AG09319 (cell line): Measurements from ENCODE around the gene PLCH1.
"Not testable (repeated sequence)": the region's sequence is repeated elsewhere in the genome, so short reads cannot be mapped to it uniquely, and the experiment has no call there.

Source experiments
- DNase-seq: peaks from one replicate; pipeline ENCODE4 v3.0.0-alpha.2; 2010; ENCODE audit warnings: low read depth; ENCODE audit errors: extremely low read depth
- CTCF ChIP-seq: IDR thresholded peaks from 2 replicates; pipeline ENCODE4 v1.5.1; 2011; ENCODE audit warnings: low read depth, mild to moderate bottlenecking, inconsistent platforms, low read length, moderate library complexity

Gene PLCH1

GRCh38 chr3:155409336-155409735 lies 335.5 kb downstream of the PLCH1 start:
- TF ChIP-seq CTCF: no peak
- DNase-seq: no peak

GRCh38 chr3:155407971-155408370 lies 336.9 kb downstream of the PLCH1 start:
- no peak for TF ChIP-seq CTCF
- DNase-seq: no peak

GRCh38 chr3:155407331-155407730 lies 337.5 kb downstream of the PLCH1 start:
- TF ChIP-seq CTCF: no peak
- no peak for DNase-seq

- TF ChIP-seq CTCF: no peak
- DNase-seq: no peak
Observed at GRCh38 chr3:155404486-155404885, 340.4 kb downstream of the PLCH1 start.

- TF ChIP-seq CTCF: no peak
- no peak for DNase-seq
Observed at GRCh38 chr3:155402656-155403055, 342.2 kb downstream of the PLCH1 start.

DNA sequence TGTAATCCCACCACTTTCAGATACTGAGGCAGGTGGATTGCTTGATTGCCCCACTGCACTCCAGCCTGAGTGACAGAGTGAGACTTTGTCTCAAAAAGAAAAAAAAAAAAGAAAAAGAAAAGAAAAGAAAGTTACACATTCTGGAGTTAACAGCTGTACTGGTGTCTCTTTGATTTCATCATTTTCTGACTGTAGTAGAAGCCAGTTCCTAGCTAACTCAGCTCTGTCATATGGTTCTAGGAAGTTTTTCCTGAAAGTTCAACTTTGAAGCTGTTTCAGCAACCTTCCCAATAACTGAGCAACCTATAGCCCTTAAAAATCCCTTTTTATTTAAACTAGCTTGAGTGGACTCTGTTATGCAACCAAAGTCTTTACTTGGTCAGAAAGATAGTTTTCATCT lies 346.8 kb downstream of the PLCH1 start:
- DNase-seq: no peak
- no peak for TF ChIP-seq CTCF

- not testable (repeated sequence) for DNase-seq
Observed at GRCh38 chr3:155394896-155395295, 350.0 kb downstream of the PLCH1 start.

DNA sequence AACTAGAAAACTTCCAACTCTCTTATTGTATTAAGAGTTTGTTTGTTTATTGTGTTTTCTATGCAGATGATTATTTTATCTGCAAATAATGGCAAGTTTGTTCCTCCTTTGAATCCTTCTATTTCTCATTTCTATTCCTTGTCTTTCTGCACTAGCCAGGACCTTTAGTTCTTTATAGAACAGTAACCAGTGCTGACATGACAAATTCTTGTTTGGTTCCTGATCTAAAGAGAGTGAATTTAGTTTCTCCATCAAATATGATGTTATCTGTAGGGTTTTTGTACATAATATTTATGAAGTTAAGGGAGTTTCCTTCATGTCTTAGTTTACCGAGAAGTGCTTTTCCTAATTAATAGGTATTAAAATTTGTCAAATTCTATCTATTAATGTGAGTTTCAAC lies 350.6 kb downstream of the PLCH1 start:
- no peak for DNase-seq
- TF ChIP-seq CTCF: no peak
